Measurements from ENCODE around the gene MSANTD3.

The MSANTD3 gene

GRCh38 chr9:100478192-100478591 is 51.2 kb downstream of the MSANTD3 start:
- no peak for DNase-seq (ENCODE audit: low read depth)
- TF ChIP-seq POLR2A (IDR thresholded peaks at IDR 0.05; ENCODE audit: extremely low read depth, insufficient read length) (no peak), CTCF (IDR thresholded peaks at IDR 0.05; ENCODE audit: low read depth, low read length) (no peak), MAX (IDR thresholded peaks at IDR 0.05; ENCODE audit: low read depth, low read length) (no peak), MYC (IDR thresholded peaks at IDR 0.05; ENCODE audit: low read depth, low read length) (no peak)
- no peak overlapping the region for H3K4me3 ChIP-seq (ENCODE audit: low read depth, low read length)

GRCh38 chr9:100479820-100480219 is 52.9 kb downstream of the MSANTD3 start:
- no peak for DNase-seq (ENCODE audit: low read depth)
- TF ChIP-seq CTCF (IDR thresholded peaks at IDR 0.05; ENCODE audit: low read depth, low read length), result no peak
- no peak for TF ChIP-seq POLR2A (IDR thresholded peaks at IDR 0.05; ENCODE audit: extremely low read depth, insufficient read length)
- no peak overlapping the region for H3K4me3 ChIP-seq (ENCODE audit: low read depth, low read length)

- H3K4me3 ChIP-seq (ENCODE audit: low read depth, low read length), result no peak overlapping the region
- DNase-seq (ENCODE audit: low read depth), result no peak
- no peak for TF ChIP-seq MYC (IDR thresholded peaks at IDR 0.05; ENCODE audit: low read depth, low read length)
- TF ChIP-seq CTCF (IDR thresholded peaks at IDR 0.05; ENCODE audit: low read depth, low read length), result no peak
- no peak for TF ChIP-seq MAX (IDR thresholded peaks at IDR 0.05; ENCODE audit: low read depth, low read length)
- TF ChIP-seq POLR2A (IDR thresholded peaks at IDR 0.05; ENCODE audit: extremely low read depth, insufficient read length), result no peak
Observed at GRCh38 chr9:100485196-100485595, 58.3 kb downstream of the MSANTD3 start.

- H3K4me3 ChIP-seq (ENCODE audit: low read depth, low read length), result no peak overlapping the region
- DNase-seq (ENCODE audit: low read depth), result no peak
- no peak for TF ChIP-seq MYC (IDR thresholded peaks at IDR 0.05; ENCODE audit: low read depth, low read length)
- TF ChIP-seq POLR2A (IDR thresholded peaks at IDR 0.05; ENCODE audit: extremely low read depth, insufficient read length), result no peak
- TF ChIP-seq CTCF (IDR thresholded peaks at IDR 0.05; ENCODE audit: low read depth, low read length), result no peak
- no peak for TF ChIP-seq MAX (IDR thresholded peaks at IDR 0.05; ENCODE audit: low read depth, low read length)
Observed at GRCh38 chr9:100486479-100487176, 59.7 kb downstream of the MSANTD3 start.

- no peak overlapping the region for H3K4me3 ChIP-seq (ENCODE audit: low read depth, low read length)
- TF ChIP-seq MAX (IDR thresholded peaks at IDR 0.05; ENCODE audit: low read depth, low read length) (no peak), MYC (IDR thresholded peaks at IDR 0.05; ENCODE audit: low read depth, low read length) (no peak), CTCF (IDR thresholded peaks at IDR 0.05; ENCODE audit: low read depth, low read length) (no peak), POLR2A (IDR thresholded peaks at IDR 0.05; ENCODE audit: extremely low read depth, insufficient read length) (no peak)
- no peak for DNase-seq (ENCODE audit: low read depth)
Observed at GRCh38 chr9:100488177-100488576, 61.2 kb downstream of the MSANTD3 start.

- H3K4me3 ChIP-seq (ENCODE audit: low read depth, low read length), result no peak overlapping the region
- DNase-seq (ENCODE audit: low read depth), result no peak
- TF ChIP-seq POLR2A (IDR thresholded peaks at IDR 0.05; ENCODE audit: extremely low read depth, insufficient read length) (no peak), MYC (IDR thresholded peaks at IDR 0.05; ENCODE audit: low read depth, low read length) (no peak), MAX (IDR thresholded peaks at IDR 0.05; ENCODE audit: low read depth, low read length) (no peak), CTCF (IDR thresholded peaks at IDR 0.05; ENCODE audit: low read depth, low read length) (no peak)
Observed at GRCh38 chr9:100489836-100490235, 62.9 kb downstream of the MSANTD3 start.

Measured in NB4 (cell line).